SK-N-MC (cell line): ENCODE data around the gene ECHS1.

Source experiments
- EZH2 ChIP-seq: fragments of 200-600 bp; sonication (generic); IDR thresholded peaks from one replicate; pipeline ENCODE4 v1.6.1; 2017; ENCODE audit warnings: antibody characterized with exemption
- FOXP2 ChIP-seq: optimal IDR thresholded peaks from 2 replicates; pipeline ENCODE3; 2011; ENCODE audit warnings: mild to moderate bottlenecking, moderate library complexity; ENCODE audit not compliant: insufficient read depth; ENCODE audit errors: extremely low read length, control extremely low read depth
- POLR2AphosphoS5 ChIP-seq: IDR thresholded peaks from 2 replicates; pipeline ENCODE4 v1.6.1; 2012; ENCODE audit warnings: mild to moderate bottlenecking, low read depth, low read length, borderline replicate concordance

DNA sequence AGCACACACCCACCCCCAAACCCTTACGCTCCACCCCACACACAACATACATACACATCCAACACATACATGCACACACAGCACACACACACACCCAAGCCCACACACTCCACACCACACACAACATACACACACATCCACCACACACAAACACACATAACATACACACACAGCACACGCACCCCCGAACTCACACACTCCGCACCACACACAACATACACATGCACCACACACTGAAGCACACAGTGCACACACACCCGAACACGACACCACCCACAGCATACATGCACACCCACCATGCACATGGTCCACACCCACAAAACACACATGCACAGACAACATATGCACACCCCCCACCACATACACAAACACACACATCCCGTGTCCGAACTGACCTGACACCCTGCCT lies 24.0 kb downstream of the ECHS1 start:
- TF ChIP-seq POLR2AphosphoS5 = no peak
- no peak for TF ChIP-seq EZH2
- TF ChIP-seq FOXP2 = no peak
